Measurements from ENCODE around the gene ALDH1L1.
"Not testable (repeated sequence)": the region's sequence is repeated elsewhere in the genome, so short reads cannot be mapped to it uniquely, and the experiment has no call there.

ALDH1L1 gene

GRCh38 chr3:126077754-126078153, 102.6 kb downstream of the ALDH1L1 start:
- no peak for DNase-seq

- no peak for DNase-seq
Measured at GRCh38 chr3:126076140-126076539, 104.2 kb downstream of the ALDH1L1 start.

GRCh38 chr3:126070146-126070545, 110.2 kb downstream of the ALDH1L1 start:
- DNase-seq: no peak

GRCh38 chr3:126067959-126068358, 112.4 kb downstream of the ALDH1L1 start:
- no peak for DNase-seq

GRCh38 chr3:126066676-126067075, 113.7 kb downstream of the ALDH1L1 start:
- DNase-seq: not testable (repeated sequence)

- no peak for DNase-seq
Measured at GRCh38 chr3:126065876-126066275, 114.5 kb downstream of the ALDH1L1 start.

- no peak for DNase-seq
Measured at GRCh38 chr3:126064627-126065258, 115.6 kb downstream of the ALDH1L1 start.

- no peak for DNase-seq
Measured at GRCh38 chr3:126063358-126063965, 116.9 kb downstream of the ALDH1L1 start.

- DNase-seq: no peak
Measured at GRCh38 chr3:126061301-126062032, 118.9 kb downstream of the ALDH1L1 start.

GRCh38 chr3:126060613-126061145, 119.7 kb downstream of the ALDH1L1 start:
- no peak for DNase-seq

- DNase-seq: no peak
Measured at GRCh38 chr3:126058666-126059065, 121.7 kb downstream of the ALDH1L1 start.

- no peak for DNase-seq
Measured at GRCh38 chr3:126057936-126058335, 122.5 kb downstream of the ALDH1L1 start.

GRCh38 chr3:126057501-126057819, 122.9 kb downstream of the ALDH1L1 start:
- no peak for DNase-seq

GRCh38 chr3:126056681-126057500, 123.5 kb downstream of the ALDH1L1 start:
- no peak for DNase-seq

GRCh38 chr3:126056088-126056487, 124.3 kb downstream of the ALDH1L1 start:
- DNase-seq: no peak

- no peak for DNase-seq
Measured at GRCh38 chr3:126054870-126055269, 125.5 kb downstream of the ALDH1L1 start.

GRCh38 chr3:126053949-126054569, 126.3 kb downstream of the ALDH1L1 start:
- no peak for DNase-seq

Measured in NCI-H1694 (cell line).